ENCODE results near the gene SUGP2.

The SUGP2 gene

DNA sequence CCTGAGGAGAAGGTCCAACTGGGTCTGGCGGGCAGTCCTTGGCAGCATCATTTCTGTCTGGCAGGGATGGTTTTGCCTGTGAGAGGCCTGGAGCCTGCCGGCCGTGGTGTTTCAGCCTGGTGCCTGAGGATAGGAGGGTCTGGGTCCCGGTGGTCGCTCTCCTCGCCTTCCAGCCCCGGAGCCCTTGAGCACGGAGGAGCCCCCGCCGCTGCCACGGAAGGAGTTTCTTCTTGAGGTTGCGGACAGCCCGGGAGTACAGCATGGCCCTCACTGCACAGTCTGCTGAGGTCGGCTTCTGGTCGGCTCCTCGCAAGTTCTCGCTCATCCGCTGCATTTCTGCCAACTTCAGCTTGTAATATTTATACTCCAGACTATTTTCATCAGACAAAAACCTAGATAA lies 23.4 kb downstream of the SUGP2 start:
- WGBS (ENCODE audit: extremely low coverage, insufficient coverage, low lambda C conversion rate) = no CpG with 5 or more reads among the region's 18 CpGs

DNA sequence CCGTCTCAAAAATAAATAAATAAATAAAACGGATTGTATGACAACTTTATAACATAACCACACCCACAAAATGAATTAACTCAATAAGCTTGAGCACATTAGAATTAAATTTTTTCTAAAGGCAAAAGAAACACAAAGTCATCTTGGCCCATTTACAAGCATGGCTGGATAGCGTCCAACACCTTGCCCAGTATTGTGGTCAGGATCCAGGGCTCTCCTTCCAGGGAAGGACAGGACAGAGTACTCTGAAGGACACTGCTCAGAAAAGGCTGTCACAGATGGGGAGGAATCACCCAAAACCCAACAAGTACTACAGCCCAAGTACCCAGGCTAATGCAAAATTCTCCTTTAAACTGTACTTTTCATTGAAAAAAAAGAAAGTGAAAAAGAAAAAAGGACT lies 27.1 kb downstream of the SUGP2 start:
- WGBS (ENCODE audit: extremely low coverage, insufficient coverage, low lambda C conversion rate) = no CpG with 5 or more reads among the region's 3 CpGs

More for the DNA sequence above, 23.4 kb downstream of the SUGP2 start:
- no peak overlapping the region for H3K56ac ChIP-seq (ENCODE audit: low read length)
- no peak overlapping the region for H2AK5ac ChIP-seq (ENCODE audit: low read length)
- H3K79me1 ChIP-seq (ENCODE audit: low read length) = no peaks in the 10 kb centered on the region
- H3K27me3 ChIP-seq (ENCODE audit: insufficient read depth, low read length, poor library complexity) = no peaks in the 10 kb centered on the region
- no peak overlapping the region for H3K9ac ChIP-seq (ENCODE audit: low read length)
- no peak overlapping the region for H2BK15ac ChIP-seq (replicated peaks; ENCODE audit: low read depth)
- no peak overlapping the region for H2BK5ac ChIP-seq (ENCODE audit: low read length)
- H3K4ac ChIP-seq (ENCODE audit: low read depth, low read length) = no peak overlapping the region
- no peaks in the 10 kb centered on the region for H3K79me2 ChIP-seq (ENCODE audit: control insufficient read depth, insufficient read depth, low read length)
- no peak overlapping the region for H4K5ac ChIP-seq (ENCODE audit: low read length)
- peaks cover 18% of the 10 kb centered on the region for H3K36me3 ChIP-seq (ENCODE audit: control insufficient read depth, insufficient read depth, low read length)
- H4K8ac ChIP-seq (ENCODE audit: low read depth, low read length) = no peak overlapping the region
- no peak overlapping the region for H2BK120ac ChIP-seq (ENCODE audit: low read depth, low read length)
- no peaks in the 10 kb centered on the region for H3K4me1 ChIP-seq (ENCODE audit: control insufficient read depth, low read depth, low read length)
- no peak overlapping the region for H3K4me2 ChIP-seq (ENCODE audit: low read length)
- H3K18ac ChIP-seq (ENCODE audit: low read length) = no peak overlapping the region
- no peak overlapping the region for H3K27ac ChIP-seq (ENCODE audit: low read depth, low read length)
- DNase-seq = no peak
- no peak overlapping the region for H3K4me3 ChIP-seq (ENCODE audit: low read length)
- no peak overlapping the region for H3K23ac ChIP-seq (ENCODE audit: low read length)

DNA sequence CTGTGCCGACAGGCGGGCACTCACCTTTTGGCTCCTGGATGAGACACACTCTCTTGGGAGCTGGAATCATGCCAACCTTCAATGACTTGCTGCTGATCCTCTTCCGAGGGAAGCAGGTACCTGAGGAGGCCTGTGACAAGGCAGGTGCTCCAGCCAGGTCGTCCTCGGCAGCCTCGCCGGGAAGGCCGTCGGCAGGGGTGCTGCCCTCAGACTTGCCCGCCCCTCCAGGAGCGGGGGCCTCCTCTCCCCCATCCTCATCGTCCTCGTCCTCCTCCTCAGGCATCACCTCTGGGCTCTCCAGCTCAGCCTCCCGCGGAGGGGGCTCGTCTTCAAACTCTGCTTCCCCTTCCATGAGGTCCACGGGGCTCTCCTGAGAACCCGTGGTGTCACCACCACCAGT lies 29.2 kb downstream of the SUGP2 start:
- Histone ChIP-seq H3K27me3 (ENCODE audit: insufficient read depth, low read length, poor library complexity) (no peaks in the 10 kb centered on the region), H2BK5ac (ENCODE audit: low read length) (no peak overlapping the region), H3K56ac (ENCODE audit: low read length) (no peak overlapping the region), H4K5ac (ENCODE audit: low read length) (no peak overlapping the region), H3K4me1 (ENCODE audit: control insufficient read depth, low read depth, low read length) (no peaks in the 10 kb centered on the region), H3K9ac (ENCODE audit: low read length) (no peak overlapping the region), H2BK120ac (ENCODE audit: low read depth, low read length) (no peak overlapping the region), H3K23ac (ENCODE audit: low read length) (no peak overlapping the region), H3K36me3 (ENCODE audit: control insufficient read depth, insufficient read depth, low read length) (peaks cover 21% of the 10 kb centered on the region), H2AK5ac (ENCODE audit: low read length) (no peak overlapping the region), H3K27ac (ENCODE audit: low read depth, low read length) (no peak overlapping the region), H3K79me2 (ENCODE audit: control insufficient read depth, insufficient read depth, low read length) (no peaks in the 10 kb centered on the region), H3K4me3 (ENCODE audit: low read length) (no peak overlapping the region), H2BK15ac (replicated peaks; ENCODE audit: low read depth) (no peak overlapping the region), H3K4ac (ENCODE audit: low read depth, low read length) (no peak overlapping the region), H3K4me2 (ENCODE audit: low read length) (no peak overlapping the region), H4K8ac (ENCODE audit: low read depth, low read length) (no peak overlapping the region), H3K79me1 (ENCODE audit: low read length) (no peaks in the 10 kb centered on the region), H3K18ac (ENCODE audit: low read length) (no peak overlapping the region)
- no CpG with 5 or more reads among the region's 18 CpGs for WGBS (ENCODE audit: extremely low coverage, insufficient coverage, low lambda C conversion rate)
- DNase-seq = no peak

More for the DNA sequence above, 27.1 kb downstream of the SUGP2 start:
- Histone ChIP-seq H4K8ac (ENCODE audit: low read depth, low read length) (no peak overlapping the region), H2BK15ac (replicated peaks; ENCODE audit: low read depth) (no peak overlapping the region), H3K4me3 (ENCODE audit: low read length) (no peak overlapping the region), H3K23ac (ENCODE audit: low read length) (no peak overlapping the region), H3K79me1 (ENCODE audit: low read length) (no peaks in the 10 kb centered on the region), H4K5ac (ENCODE audit: low read length) (no peak overlapping the region), H2AK5ac (ENCODE audit: low read length) (no peak overlapping the region), H3K9ac (ENCODE audit: low read length) (no peak overlapping the region), H3K4ac (ENCODE audit: low read depth, low read length) (no peak overlapping the region), H3K18ac (ENCODE audit: low read length) (no peak overlapping the region), H3K36me3 (ENCODE audit: control insufficient read depth, insufficient read depth, low read length) (peaks cover 20% of the 10 kb centered on the region), H3K4me2 (ENCODE audit: low read length) (no peak overlapping the region), H2BK120ac (ENCODE audit: low read depth, low read length) (no peak overlapping the region), H3K27me3 (ENCODE audit: insufficient read depth, low read length, poor library complexity) (no peaks in the 10 kb centered on the region), H3K79me2 (ENCODE audit: control insufficient read depth, insufficient read depth, low read length) (no peaks in the 10 kb centered on the region), H3K27ac (ENCODE audit: low read depth, low read length) (no peak overlapping the region), H3K4me1 (ENCODE audit: control insufficient read depth, low read depth, low read length) (no peaks in the 10 kb centered on the region), H3K56ac (ENCODE audit: low read length) (no peak overlapping the region), H2BK5ac (ENCODE audit: low read length) (no peak overlapping the region)
- no peak for DNase-seq

DNA sequence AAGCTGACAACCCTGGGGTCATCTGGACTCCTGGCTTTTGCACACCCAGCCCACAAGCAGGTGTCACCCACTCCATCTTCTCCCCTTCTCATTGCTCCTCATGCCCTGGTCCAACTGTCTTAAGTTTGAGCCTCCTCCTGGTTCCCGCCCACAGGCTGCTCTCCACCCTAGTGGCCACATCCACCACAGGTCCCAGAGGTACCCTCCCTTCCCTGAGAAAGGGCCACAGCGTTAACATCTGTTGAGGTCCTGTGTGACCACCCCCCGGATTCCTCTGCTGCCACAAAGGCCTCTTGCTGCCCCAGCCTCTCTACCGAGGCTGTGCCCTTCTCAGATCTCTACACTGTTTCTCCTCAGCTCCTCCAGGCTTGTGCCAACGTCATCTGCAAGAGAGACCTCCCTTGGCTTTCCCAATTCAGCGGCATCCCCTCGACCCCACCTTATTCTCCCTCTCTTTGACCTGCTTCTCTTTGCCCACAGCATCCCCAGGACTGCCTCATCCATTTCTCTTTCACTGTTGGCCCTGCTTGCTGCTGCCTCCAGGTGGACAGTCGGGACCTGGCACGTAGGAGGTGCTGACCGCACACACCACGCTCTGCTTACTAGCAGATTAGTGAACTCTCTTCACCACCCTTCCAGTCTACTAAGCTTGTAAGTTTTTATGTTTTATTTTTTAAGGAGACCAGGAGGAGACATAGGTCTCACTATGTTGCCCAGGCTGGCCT lies 33.3 kb downstream of the SUGP2 start:
- Histone ChIP-seq H3K23ac (ENCODE audit: low read length) (no peak overlapping the region), H3K79me2 (ENCODE audit: control insufficient read depth, insufficient read depth, low read length) (no peaks in the 10 kb centered on the region), H2BK5ac (ENCODE audit: low read length) (no peak overlapping the region), H3K79me1 (ENCODE audit: low read length) (peaks cover 1% of the 10 kb centered on the region), H2AK5ac (ENCODE audit: low read length) (no peak overlapping the region), H3K9ac (ENCODE audit: low read length) (no peak overlapping the region), H3K4ac (ENCODE audit: low read depth, low read length) (no peak overlapping the region), H3K27me3 (ENCODE audit: insufficient read depth, low read length, poor library complexity) (no peaks in the 10 kb centered on the region), H3K18ac (ENCODE audit: low read length) (no peak overlapping the region), H3K4me2 (ENCODE audit: low read length) (no peak overlapping the region), H4K5ac (ENCODE audit: low read length) (no peak overlapping the region), H3K4me1 (ENCODE audit: control insufficient read depth, low read depth, low read length) (no peaks in the 10 kb centered on the region), H3K36me3 (ENCODE audit: control insufficient read depth, insufficient read depth, low read length) (peaks cover 15% of the 10 kb centered on the region), H2BK15ac (replicated peaks; ENCODE audit: low read depth) (no peak overlapping the region), H3K4me3 (ENCODE audit: low read length) (no peak overlapping the region), H3K56ac (ENCODE audit: low read length) (no peak overlapping the region), H4K8ac (ENCODE audit: low read depth, low read length) (no peak overlapping the region), H2BK120ac (ENCODE audit: low read depth, low read length) (no peak overlapping the region), H3K27ac (ENCODE audit: low read depth, low read length) (no peak overlapping the region)
- WGBS (ENCODE audit: extremely low coverage, insufficient coverage, low lambda C conversion rate) = no CpG with 5 or more reads among the region's 11 CpGs
- DNase-seq = peak; percentile 16

DNA sequence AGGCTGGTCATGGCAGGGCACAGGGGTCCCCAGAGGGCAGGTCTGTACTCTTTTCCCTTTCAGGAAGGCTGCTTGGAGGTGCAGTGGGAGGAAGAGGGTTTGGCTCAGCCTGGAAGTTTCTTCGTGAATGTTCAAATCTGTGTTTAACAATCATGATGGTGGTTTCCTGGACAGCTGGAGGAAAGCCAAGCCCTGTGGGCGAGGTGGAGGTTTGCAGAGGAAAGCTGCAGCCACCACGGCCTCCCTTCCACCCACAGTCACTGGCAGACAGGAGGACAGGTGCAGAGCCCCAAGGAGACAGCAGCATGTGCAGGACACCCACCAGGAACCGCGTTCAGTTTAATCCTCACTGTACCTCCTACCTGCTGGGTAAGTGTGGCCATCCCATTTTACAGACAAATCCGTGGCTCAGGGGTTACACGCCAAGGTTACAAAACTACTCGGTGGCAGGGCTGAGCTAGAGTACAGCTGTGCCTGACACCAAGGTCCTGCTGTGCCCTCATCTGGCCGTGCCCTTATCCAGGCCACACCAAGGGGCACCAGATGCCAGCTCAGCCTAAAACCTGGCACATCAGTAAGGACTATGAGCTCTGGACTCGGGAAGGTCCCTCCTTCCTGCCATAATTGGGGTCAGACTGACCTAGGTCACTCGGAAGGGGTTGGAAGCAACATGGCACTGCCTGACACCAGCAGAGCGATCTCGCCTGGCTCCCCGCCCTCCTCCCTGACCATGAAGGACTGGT lies 34.1 kb downstream of the SUGP2 start:
- Histone ChIP-seq H3K27ac (ENCODE audit: low read depth, low read length) (no peak overlapping the region), H3K18ac (ENCODE audit: low read length) (no peak overlapping the region), H3K9ac (ENCODE audit: low read length) (no peak overlapping the region), H3K23ac (ENCODE audit: low read length) (no peak overlapping the region), H2BK15ac (replicated peaks; ENCODE audit: low read depth) (no peak overlapping the region), H3K79me1 (ENCODE audit: low read length) (peaks cover 1% of the 10 kb centered on the region), H2BK5ac (ENCODE audit: low read length) (no peak overlapping the region), H3K4me3 (ENCODE audit: low read length) (no peak overlapping the region), H4K8ac (ENCODE audit: low read depth, low read length) (no peak overlapping the region), H3K4ac (ENCODE audit: low read depth, low read length) (no peak overlapping the region), H4K5ac (ENCODE audit: low read length) (no peak overlapping the region), H2AK5ac (ENCODE audit: low read length) (no peak overlapping the region), H3K4me2 (ENCODE audit: low read length) (no peak overlapping the region), H2BK120ac (ENCODE audit: low read depth, low read length) (no peak overlapping the region), H3K36me3 (ENCODE audit: control insufficient read depth, insufficient read depth, low read length) (peaks cover 14% of the 10 kb centered on the region), H3K79me2 (ENCODE audit: control insufficient read depth, insufficient read depth, low read length) (no peaks in the 10 kb centered on the region), H3K56ac (ENCODE audit: low read length) (no peak overlapping the region), H3K27me3 (ENCODE audit: insufficient read depth, low read length, poor library complexity) (no peaks in the 10 kb centered on the region), H3K4me1 (ENCODE audit: control insufficient read depth, low read depth, low read length) (no peaks in the 10 kb centered on the region)
- no CpG with 5 or more reads among the region's 14 CpGs for WGBS (ENCODE audit: extremely low coverage, insufficient coverage, low lambda C conversion rate)
- DNase-seq = no peak
